Activated CD8-positive, alpha-beta memory T cell treated with anti-CD3 and anti-CD28 coated beads for 48 hours (primary cell): ENCODE results near the gene OR11L1.

Experiments
- DNase-seq, 3 experiments: peaks; one replicate each; pipeline ENCODE4 v3.0.0-alpha.2; 2020; ENCODE audit warnings: low read depth in 2 of 3, low spot score in 2 of 3

The OR11L1 gene

GRCh38 chr1:247812637-247813036, 29.1 kb downstream of the OR11L1 start:
- no peak for DNase-seq

- no peak for DNase-seq
These were observed 44.2 kb downstream of the OR11L1 start for GRCh38 chr1:247797518-247797917.
